ENCODE data around the gene ZFP1.

The ZFP1 gene

GRCh38 chr16:75151798-75152197, 3.5 kb downstream of the ZFP1 start:
- TF ChIP-seq POLR2A (IDR thresholded peaks at IDR 0.05; ENCODE audit: low read depth, low read length): no peak
- DNase-seq (ENCODE audit: insufficient read length, low spot score) (no peak), FAIRE-seq (no peak)

DNA sequence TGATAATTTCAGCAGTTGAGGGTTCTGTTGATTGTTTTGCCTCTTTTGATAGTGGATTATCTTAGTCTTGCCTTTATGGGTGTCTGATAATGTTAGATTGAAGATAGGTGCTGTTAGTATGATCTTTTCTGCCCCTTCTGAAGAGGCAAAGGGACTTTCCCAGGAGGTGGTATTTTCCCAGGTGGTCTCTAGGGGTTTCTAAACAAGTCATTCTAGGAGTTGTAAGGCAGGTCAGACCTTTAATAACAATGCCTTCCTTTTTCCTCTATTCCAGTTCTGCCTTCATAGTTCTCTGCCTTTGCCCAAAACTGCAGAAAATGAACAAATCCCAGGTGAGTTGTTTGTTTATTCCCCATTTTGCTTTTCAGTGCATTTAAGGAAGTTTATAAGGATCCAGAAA, 4.3 kb downstream of the ZFP1 start:
- DNase-seq (ENCODE audit: insufficient read length, low spot score) (no peak), FAIRE-seq (no peak)
- no peak for TF ChIP-seq POLR2A (IDR thresholded peaks at IDR 0.05; ENCODE audit: low read depth, low read length)

- no peak for FAIRE-seq
- no peak for TF ChIP-seq POLR2A (IDR thresholded peaks at IDR 0.05; ENCODE audit: low read depth, low read length)
- no peak for DNase-seq (ENCODE audit: insufficient read length, low spot score)
These were observed 12.1 kb downstream of the ZFP1 start for GRCh38 chr16:75160386-75160785.

GRCh38 chr16:75169899-75170405, 21.6 kb downstream of the ZFP1 start:
- TF ChIP-seq POLR2A (IDR thresholded peaks at IDR 0.05; ENCODE audit: low read depth, low read length): no peak
- DNase-seq (ENCODE audit: insufficient read length, low spot score) (no peak), FAIRE-seq (no peak)

DNA sequence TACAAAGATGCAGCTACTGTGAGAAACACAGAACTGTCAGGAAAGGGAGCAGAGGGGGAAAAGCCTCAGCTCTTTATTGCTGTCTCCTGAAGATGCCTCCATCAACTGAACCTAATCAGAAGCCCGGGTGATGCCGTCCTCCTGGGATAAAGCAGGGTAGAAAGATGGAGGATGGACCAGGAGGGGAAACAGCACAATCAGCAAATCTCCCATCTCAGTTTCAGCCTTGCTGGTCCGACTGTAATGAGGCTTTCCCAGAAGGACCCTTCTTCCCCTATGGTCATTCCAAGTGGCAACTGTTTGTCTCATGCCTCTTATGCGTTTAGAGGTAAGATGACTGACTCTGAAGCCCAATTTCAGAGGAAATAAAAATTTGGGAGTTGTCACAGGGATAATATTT, 24.3 kb downstream of the ZFP1 start:
- DNase-seq (ENCODE audit: insufficient read length, low spot score) (no peak), FAIRE-seq (no peak)
- no peak for TF ChIP-seq POLR2A (IDR thresholded peaks at IDR 0.05; ENCODE audit: low read depth, low read length)

GRCh38 chr16:75175074-75175473, 26.8 kb downstream of the ZFP1 start:
- no peak for FAIRE-seq
- DNase-seq (ENCODE audit: insufficient read length, low spot score): no peak
- TF ChIP-seq POLR2A (IDR thresholded peaks at IDR 0.05; ENCODE audit: low read depth, low read length): no peak

DNA sequence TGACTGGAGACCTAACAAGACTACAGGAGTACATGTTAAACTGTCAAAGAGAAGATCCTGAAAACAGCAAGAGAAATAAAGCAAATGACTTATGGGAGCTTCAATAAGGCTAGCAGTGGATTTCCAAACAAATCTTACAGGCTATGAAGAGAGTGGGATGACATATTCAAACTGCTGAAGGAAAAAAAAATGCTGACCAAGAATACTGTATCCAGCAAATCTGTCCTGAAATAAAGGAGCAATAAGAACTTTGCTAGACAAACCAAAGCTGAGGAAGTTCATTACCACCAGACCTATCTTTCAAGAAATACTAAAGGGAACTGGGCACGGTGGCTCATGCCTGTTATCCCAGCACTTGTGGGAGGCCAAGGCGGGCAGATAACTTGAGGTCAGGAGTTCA, 28.6 kb downstream of the ZFP1 start:
- FAIRE-seq: no peak
- no peak for DNase-seq (ENCODE audit: insufficient read length, low spot score)
- no peak for TF ChIP-seq POLR2A (IDR thresholded peaks at IDR 0.05; ENCODE audit: low read depth, low read length)

DNA sequence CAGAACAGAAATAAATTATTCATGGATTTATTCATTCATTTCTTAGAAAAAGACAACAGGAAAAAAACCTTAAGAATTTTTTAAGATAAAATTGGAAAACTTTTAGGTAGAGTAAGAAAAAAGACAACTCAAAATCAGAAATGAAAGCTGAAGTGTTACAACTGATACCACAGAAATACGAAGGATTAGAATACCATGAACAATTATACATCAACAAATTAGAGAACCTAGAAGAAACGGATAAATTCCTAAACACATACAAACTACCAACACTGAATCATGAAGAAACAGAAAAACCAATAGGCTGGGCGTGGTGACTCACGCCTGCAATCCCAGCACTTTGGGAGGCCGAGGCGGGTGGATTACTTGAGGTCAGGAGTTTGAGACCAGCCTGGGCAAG, 30.9 kb downstream of the ZFP1 start:
- TF ChIP-seq POLR2A (IDR thresholded peaks at IDR 0.05; ENCODE audit: low read depth, low read length): no peak
- DNase-seq (ENCODE audit: insufficient read length, low spot score) (no peak), FAIRE-seq (no peak)

DNA sequence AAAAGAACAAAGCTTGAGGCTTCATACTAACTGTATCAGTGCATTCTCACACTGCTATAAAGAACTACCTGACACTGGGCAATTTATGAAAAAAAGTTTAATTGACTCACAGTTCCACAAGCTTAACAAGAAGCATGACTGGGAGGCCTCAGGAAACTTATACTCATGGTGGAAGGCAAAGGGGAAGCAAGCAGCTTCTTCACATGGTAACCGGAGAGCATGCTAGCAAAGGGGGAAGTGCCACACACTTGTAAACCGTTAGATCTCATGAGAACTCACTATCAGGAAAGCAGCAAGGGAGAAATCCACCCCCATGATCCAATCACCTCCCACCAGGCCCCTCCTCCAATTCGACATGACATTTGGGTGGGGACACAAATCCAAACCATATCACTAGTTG, 33.3 kb downstream of the ZFP1 start:
- TF ChIP-seq POLR2A (IDR thresholded peaks at IDR 0.05; ENCODE audit: low read depth, low read length): no peak
- DNase-seq (ENCODE audit: insufficient read length, low spot score) (no peak), FAIRE-seq (no peak)

- FAIRE-seq: no peak
- TF ChIP-seq POLR2A (IDR thresholded peaks at IDR 0.05; ENCODE audit: low read depth, low read length): no peak
These were observed 40.6 kb downstream of the ZFP1 start for GRCh38 chr16:75188832-75189477.

GRCh38 chr16:75189638-75190245, 41.4 kb downstream of the ZFP1 start:
- DNase-seq (ENCODE audit: insufficient read length, low spot score) (no peak), FAIRE-seq (no peak)
- no peak for TF ChIP-seq POLR2A (IDR thresholded peaks at IDR 0.05; ENCODE audit: low read depth, low read length)

More at GRCh38 chr16:75188832-75189477, 40.6 kb downstream of the ZFP1 start:
- no peak for DNase-seq (ENCODE audit: insufficient read length, low spot score)

DNA sequence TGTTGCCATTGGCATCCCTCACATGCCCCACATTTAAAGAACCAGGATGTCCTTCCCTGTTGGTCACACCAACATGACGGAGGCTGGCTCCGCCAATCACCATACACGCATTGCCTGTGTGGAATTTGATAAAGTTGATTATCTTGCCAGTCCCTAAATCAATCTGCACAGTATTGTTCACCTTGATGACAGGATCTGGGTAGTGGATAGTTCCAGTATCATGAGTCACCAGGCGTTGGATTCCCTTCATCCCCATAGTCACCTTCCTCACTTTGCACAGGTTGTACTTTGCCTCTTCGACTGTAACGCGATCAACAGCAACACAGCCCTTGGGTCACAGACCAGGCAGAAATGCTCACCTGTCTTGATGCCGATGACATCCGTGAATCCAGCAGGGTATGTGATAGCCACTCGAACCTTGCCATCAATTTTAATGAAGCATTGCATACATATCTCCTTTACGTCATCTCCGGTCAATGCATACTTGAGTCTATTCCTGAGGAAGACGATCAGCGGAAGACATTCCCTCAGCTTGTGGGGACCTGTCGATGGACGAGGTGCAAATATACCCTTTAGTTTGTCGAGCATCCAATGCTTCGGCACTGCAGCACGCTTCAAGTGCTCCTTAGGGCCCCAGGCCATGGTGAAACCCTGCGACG, 44.4 kb downstream of the ZFP1 start:
- FAIRE-seq: no peak
- no peak for TF ChIP-seq POLR2A (IDR thresholded peaks at IDR 0.05; ENCODE audit: low read depth, low read length)
- no peak for DNase-seq (ENCODE audit: insufficient read length, low spot score)

- no peak for TF ChIP-seq POLR2A (IDR thresholded peaks at IDR 0.05; ENCODE audit: low read depth, low read length)
- FAIRE-seq: no peak
- no peak for DNase-seq (ENCODE audit: insufficient read length, low spot score)
These were observed 44.9 kb downstream of the ZFP1 start for GRCh38 chr16:75193265-75193650.

- no peak for DNase-seq (ENCODE audit: insufficient read length, low spot score)
- TF ChIP-seq POLR2A (IDR thresholded peaks at IDR 0.05; ENCODE audit: low read depth, low read length): no peak
- FAIRE-seq: no peak
These were observed 45.6 kb downstream of the ZFP1 start for GRCh38 chr16:75193730-75194444.
